ENCODE measurements around the gene MT1A. TPM values are rescaled to one million over a fixed set of nuclear protein-coding genes. Genes with fewer than 3 reads are reported as not detected.
A peak's percentile ranks its signal among the peaks of the same experiment; 100 is the strongest.
"Not testable (repeated sequence)": the region's sequence is repeated elsewhere in the genome, so short reads cannot be mapped to it uniquely, and the experiment has no call there.

Gene MT1A
- total RNA-seq, 2 donors from 2014 or later, result 0.74 to 1.5 TPM

GRCh38 chr16:56616608-56617211 is 21.8 kb upstream of the MT1A start:
- Mint-ChIP-seq H3K27me3 (ENCODE audit: low read depth) (no peaks in the 10 kb centered on the region), H3K36me3 (ENCODE audit: insufficient read depth in 2 of 2) (peaks cover 0 to 2% of the 10 kb centered on the region in 2 donors), H3K27ac (no peak overlapping the region), H3K9me3 (peaks cover 0 to 3% of the 10 kb centered on the region in 2 donors), H3K4me1 (ENCODE audit: low read depth) (peaks cover 64% of the 10 kb centered on the region), H3K4me3 (peak overlapping the region; percentile 67 to 83)
- DNase-seq (no peak), ATAC-seq (replicated peaks in 1 of 2) (no peak)

GRCh38 chr16:56617212-56618085 is 21.0 kb upstream of the MT1A start:
- H3K9me3 Mint-ChIP-seq, result peaks cover 0 to 3% of the 10 kb centered on the region in 2 donors
- peak overlapping the region; percentile 67 to 83 for H3K4me3 Mint-ChIP-seq
- no peak overlapping the region for H3K27ac Mint-ChIP-seq
- ATAC-seq (replicated peaks in 1 of 2) (peak; percentile 59 to 71), DNase-seq (peak; percentile 77 to 84)
- peaks cover 60% of the 10 kb centered on the region for H3K4me1 Mint-ChIP-seq (ENCODE audit: low read depth)
- no peaks in the 10 kb centered on the region for H3K27me3 Mint-ChIP-seq (ENCODE audit: low read depth)
- H3K36me3 Mint-ChIP-seq (ENCODE audit: insufficient read depth in 2 of 2), result peaks cover 0 to 2% of the 10 kb centered on the region in 2 donors

DNA sequence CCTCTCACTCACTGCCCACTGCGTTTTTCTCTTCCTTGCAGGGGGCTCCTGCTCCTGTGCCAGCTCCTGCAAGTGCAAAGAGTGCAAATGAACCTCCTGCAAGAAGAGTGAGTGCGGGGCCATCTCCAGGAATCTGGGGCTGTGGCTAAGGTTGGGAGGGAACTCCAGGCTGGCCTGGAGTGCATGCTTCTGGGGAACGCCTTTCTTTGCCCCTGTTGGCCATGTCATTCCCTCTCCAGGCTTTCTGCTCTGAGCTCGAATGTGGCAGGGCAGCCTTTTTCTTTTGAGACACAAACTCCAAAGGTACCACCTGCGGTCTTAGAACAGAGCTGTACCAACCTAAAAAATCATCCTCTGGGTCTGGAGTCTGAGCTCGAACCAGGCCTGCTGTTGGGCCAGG is 20.3 kb upstream of the MT1A start:
- Mint-ChIP-seq H3K9me3 (peaks cover 0 to 3% of the 10 kb centered on the region in 2 donors), H3K4me3 (peak overlapping the region in 1 of 2 donors; percentile 83), H3K27ac (no peak overlapping the region), H3K4me1 (ENCODE audit: low read depth) (peaks cover 53% of the 10 kb centered on the region), H3K27me3 (ENCODE audit: low read depth) (no peaks in the 10 kb centered on the region), H3K36me3 (ENCODE audit: insufficient read depth in 2 of 2) (peaks cover 0 to 1% of the 10 kb centered on the region in 2 donors)
- DNase-seq (no peak), ATAC-seq (replicated peaks in 1 of 2) (no peak)

GRCh38 chr16:56620339-56620897 is 18.0 kb upstream of the MT1A start:
- peaks cover 0 to 3% of the 10 kb centered on the region in 2 donors for H3K9me3 Mint-ChIP-seq
- peaks cover 30% of the 10 kb centered on the region for H3K4me1 Mint-ChIP-seq (ENCODE audit: low read depth)
- DNase-seq, result no peak
- peaks cover 0 to 4% of the 10 kb centered on the region in 2 donors for H3K36me3 Mint-ChIP-seq (ENCODE audit: insufficient read depth in 2 of 2)
- H3K27ac Mint-ChIP-seq, result no peak overlapping the region
- ATAC-seq (replicated peaks in 1 of 2), result no peak
- H3K27me3 Mint-ChIP-seq (ENCODE audit: low read depth), result no peaks in the 10 kb centered on the region
- H3K4me3 Mint-ChIP-seq, result no peak overlapping the region

GRCh38 chr16:56621665-56622445 is 16.6 kb upstream of the MT1A start:
- DNase-seq; H3K4me3 Mint-ChIP-seq; H3K36me3 Mint-ChIP-seq (ENCODE audit: insufficient read depth in 2 of 2); ATAC-seq (replicated peaks in 1 of 2); H3K27ac Mint-ChIP-seq; H3K9me3 Mint-ChIP-seq; H3K27me3 Mint-ChIP-seq (ENCODE audit: low read depth): not testable (repeated sequence)
- peaks cover 28% of the 10 kb centered on the region for H3K4me1 Mint-ChIP-seq (ENCODE audit: low read depth)

- not testable (repeated sequence) for DNase-seq; ATAC-seq (replicated peaks in 1 of 2); H3K9me3 Mint-ChIP-seq; H3K36me3 Mint-ChIP-seq (ENCODE audit: insufficient read depth in 2 of 2); H3K4me3 Mint-ChIP-seq; H3K27me3 Mint-ChIP-seq (ENCODE audit: low read depth); H3K27ac Mint-ChIP-seq
- H3K4me1 Mint-ChIP-seq (ENCODE audit: low read depth), result peaks cover 17% of the 10 kb centered on the region
Measured at GRCh38 chr16:56623184-56623583, 15.3 kb upstream of the MT1A start.

- H3K27ac Mint-ChIP-seq, result no peak overlapping the region
- H3K4me1 Mint-ChIP-seq (ENCODE audit: low read depth), result peaks cover 13% of the 10 kb centered on the region
- H3K9me3 Mint-ChIP-seq, result peaks cover 0 to 3% of the 10 kb centered on the region in 2 donors
- ATAC-seq (replicated peaks in 1 of 2) (no peak), DNase-seq (no peak)
- peaks cover 0 to 4% of the 10 kb centered on the region in 2 donors for H3K36me3 Mint-ChIP-seq (ENCODE audit: insufficient read depth in 2 of 2)
- H3K4me3 Mint-ChIP-seq, result no peak overlapping the region
- no peaks in the 10 kb centered on the region for H3K27me3 Mint-ChIP-seq (ENCODE audit: low read depth)
Measured at GRCh38 chr16:56623637-56624036, 14.8 kb upstream of the MT1A start.

DNA sequence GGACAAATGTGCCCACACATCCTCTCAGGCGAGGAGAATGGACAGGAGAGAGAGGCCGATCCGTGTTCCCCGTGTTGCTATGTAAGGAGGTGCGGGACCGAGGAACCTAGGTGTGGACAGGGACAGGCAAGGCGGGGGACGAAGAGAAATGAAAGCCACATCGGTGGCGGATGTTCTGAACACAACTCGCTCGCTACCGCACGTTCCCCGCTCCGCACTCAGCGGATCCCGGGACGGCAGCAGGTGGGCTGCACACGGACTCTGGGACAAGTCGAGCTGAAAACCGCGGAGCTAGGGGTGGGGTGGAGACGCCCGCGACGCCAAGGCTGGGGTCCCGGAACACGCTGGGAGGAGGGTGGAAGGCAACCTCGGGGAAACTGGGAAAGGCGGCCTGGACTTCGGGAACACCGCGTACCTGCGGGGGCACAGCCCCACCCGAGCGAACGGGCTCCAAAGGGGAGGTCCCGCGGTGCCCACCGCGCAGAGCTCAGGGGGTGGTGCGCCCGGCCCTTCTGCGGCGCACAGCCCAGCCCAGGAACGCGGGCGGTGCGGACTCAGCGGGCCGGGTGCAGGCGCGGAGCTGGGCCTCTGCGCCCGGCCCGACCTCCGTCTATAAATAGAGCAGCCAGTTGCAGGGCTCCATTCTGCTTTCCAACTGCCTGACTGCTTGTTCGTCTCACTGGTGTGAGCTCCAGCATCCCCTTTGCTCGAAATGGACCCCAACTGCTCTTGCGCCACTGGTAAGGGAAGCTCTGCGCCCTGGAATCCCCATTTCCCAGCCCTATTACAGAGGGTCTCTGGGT is 13.1 kb upstream of the MT1A start, which contains the start of gene MT1E:
Gene MT1E (plus strand): TSS at position 642 of the 803 bp plus-strand sequence. CDS start 71 bp downstream, at position 713.
- Mint-ChIP-seq H3K27ac (peak within 1 kb of the TSS; percentile 74), H3K9me3 (peaks cover 0 to 3% of the 10 kb centered on the region in 2 donors), H3K36me3 (ENCODE audit: insufficient read depth in 2 of 2) (peaks cover 0 to 4% of the 10 kb centered on the region in 2 donors), H3K27me3 (ENCODE audit: low read depth) (peaks cover 6% of the 10 kb centered on the region), H3K4me3 (peak within 1 kb of the TSS; percentile 88 to 95), H3K4me1 (ENCODE audit: low read depth) (peaks cover 15% of the 10 kb centered on the region)
- ATAC-seq (replicated peaks in 1 of 2) (peak; percentile 96), DNase-seq (peak; percentile 79 to 84)

DNA sequence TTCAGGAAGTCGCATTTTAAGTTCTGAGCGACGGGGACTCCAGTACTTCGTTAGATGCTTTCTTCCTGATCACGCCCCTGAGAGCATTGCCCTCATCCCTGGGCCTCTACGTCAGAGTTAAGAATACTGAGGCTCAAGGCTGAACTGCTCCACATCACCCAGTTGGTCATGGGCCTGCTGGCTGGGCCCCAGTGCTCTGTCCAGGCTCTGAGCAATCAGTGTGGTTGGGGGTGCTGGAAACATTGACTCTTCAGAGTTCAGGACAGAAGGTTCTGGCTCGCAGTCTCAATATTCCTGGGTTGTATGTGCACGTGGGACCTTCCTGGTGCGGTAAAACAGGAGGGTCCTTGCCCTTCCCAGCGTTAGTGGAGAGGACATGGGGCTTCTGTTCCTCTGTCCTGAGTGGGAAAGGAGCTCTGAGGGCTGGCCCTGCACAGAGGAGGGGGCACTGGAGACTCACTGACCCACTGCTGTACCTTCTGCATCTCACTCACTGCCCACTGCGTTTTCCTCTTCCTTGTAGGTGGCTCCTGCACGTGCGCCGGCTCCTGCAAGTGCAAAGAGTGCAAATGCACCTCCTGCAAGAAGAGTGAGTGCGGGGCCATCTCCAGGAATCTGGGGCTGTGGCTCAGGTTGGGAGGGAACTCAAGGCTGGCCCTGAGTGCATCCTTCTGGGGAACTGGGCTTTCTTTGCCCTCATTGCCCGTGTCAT is 12.4 kb upstream of the MT1A start:
- DNase-seq (no peak), ATAC-seq (replicated peaks in 1 of 2) (peak; percentile 32 to 44)
- peaks cover 19% of the 10 kb centered on the region for H3K4me1 Mint-ChIP-seq (ENCODE audit: low read depth)
- H3K36me3 Mint-ChIP-seq (ENCODE audit: insufficient read depth in 2 of 2), result peaks cover 0 to 4% of the 10 kb centered on the region in 2 donors
- peaks cover 0 to 3% of the 10 kb centered on the region in 2 donors for H3K9me3 Mint-ChIP-seq
- peak overlapping the region; percentile 88 to 95 for H3K4me3 Mint-ChIP-seq
- H3K27ac Mint-ChIP-seq, result no peak overlapping the region
- H3K27me3 Mint-ChIP-seq (ENCODE audit: low read depth), result peaks cover 13% of the 10 kb centered on the region

DNA sequence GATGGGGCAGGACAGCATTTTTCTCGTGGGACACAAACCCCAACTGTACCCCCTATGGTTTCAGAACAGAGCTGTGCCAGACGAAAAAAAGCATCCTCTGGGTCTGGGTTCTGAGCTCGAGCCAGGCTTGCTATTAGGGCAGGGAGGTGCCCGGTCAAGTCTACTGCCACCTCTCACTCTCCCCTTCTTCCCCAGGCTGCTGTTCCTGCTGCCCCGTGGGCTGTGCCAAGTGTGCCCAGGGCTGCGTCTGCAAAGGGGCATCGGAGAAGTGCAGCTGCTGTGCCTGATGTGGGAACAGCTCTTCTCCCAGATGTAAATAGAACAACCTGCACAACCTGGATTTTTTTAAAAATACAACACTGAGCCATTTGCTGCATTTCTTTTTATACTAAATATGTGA is 11.8 kb upstream of the MT1A start:
- Mint-ChIP-seq H3K36me3 (ENCODE audit: insufficient read depth in 2 of 2) (peaks cover 0 to 4% of the 10 kb centered on the region in 2 donors), H3K9me3 (peaks cover 0 to 3% of the 10 kb centered on the region in 2 donors), H3K4me3 (peak overlapping the region; percentile 88 to 95), H3K27me3 (ENCODE audit: low read depth) (peaks cover 19% of the 10 kb centered on the region), H3K27ac (no peak overlapping the region), H3K4me1 (ENCODE audit: low read depth) (peaks cover 21% of the 10 kb centered on the region)
- ATAC-seq (replicated peaks in 1 of 2), result no peak
- DNase-seq, result no peak

- ATAC-seq (replicated peaks in 1 of 2) (no peak), DNase-seq (no peak)
- Mint-ChIP-seq H3K27me3 (ENCODE audit: low read depth) (peaks cover 36% of the 10 kb centered on the region), H3K9me3 (no peaks in the 10 kb centered on the region), H3K4me1 (ENCODE audit: low read depth) (peaks cover 36% of the 10 kb centered on the region), H3K27ac (no peak overlapping the region), H3K36me3 (ENCODE audit: insufficient read depth in 2 of 2) (peaks cover 0 to 1% of the 10 kb centered on the region in 2 donors), H3K4me3 (no peak overlapping the region)
Measured at GRCh38 chr16:56628486-56629350, 9.7 kb upstream of the MT1A start.

Data from activated T-cell treated with anti-CD3 and anti-CD28 coated beads, Interleukin-2, amount 50 U/mL, for 72 hours (primary cell).